ENCODE data around the gene NOL4L.
A peak's percentile ranks its signal among the peaks of the same experiment; 100 is the strongest.

Gene NOL4L

DNA sequence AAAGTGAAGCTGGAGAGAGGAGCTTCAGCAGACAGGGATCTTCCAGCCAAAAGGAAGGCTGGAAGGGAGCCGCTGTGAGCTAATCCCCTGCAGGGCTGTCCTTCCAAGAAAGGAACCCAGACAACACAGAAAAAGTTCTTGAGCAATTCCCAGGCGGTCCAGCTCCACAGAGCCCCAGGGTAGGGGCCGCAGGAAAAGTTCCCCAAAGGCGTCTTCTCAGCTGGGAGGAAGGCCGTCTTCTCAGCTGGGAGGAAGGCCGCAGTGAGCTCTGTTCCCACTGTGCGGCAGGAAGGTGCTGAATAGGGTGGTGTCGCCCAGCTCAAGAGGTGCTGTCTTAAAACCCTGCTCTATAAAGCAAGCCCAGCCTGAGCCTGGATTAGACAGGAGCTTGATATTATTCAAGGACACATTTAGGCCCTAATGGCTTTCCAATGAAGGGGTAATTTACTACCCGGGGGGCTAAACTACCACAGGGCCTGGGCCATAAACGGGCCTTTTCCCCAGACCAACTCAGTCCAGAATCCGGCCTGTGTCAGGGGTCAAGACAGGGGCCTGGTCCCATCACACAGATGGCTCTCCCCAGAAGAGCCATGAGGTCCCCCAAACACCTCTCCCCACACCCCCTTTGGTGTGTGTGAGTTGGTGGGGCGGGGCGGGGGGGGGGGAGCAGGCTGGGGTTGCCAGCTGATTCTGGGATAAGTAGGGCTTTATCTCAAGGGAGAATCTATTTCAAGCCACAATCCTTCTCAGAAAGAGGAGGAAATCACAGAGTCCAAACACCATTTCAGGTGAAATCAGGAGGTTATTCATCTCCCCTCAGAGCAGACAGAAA is 103.6 kb downstream of the NOL4L start:
- DNase-seq, result peak; percentile 65

DNA sequence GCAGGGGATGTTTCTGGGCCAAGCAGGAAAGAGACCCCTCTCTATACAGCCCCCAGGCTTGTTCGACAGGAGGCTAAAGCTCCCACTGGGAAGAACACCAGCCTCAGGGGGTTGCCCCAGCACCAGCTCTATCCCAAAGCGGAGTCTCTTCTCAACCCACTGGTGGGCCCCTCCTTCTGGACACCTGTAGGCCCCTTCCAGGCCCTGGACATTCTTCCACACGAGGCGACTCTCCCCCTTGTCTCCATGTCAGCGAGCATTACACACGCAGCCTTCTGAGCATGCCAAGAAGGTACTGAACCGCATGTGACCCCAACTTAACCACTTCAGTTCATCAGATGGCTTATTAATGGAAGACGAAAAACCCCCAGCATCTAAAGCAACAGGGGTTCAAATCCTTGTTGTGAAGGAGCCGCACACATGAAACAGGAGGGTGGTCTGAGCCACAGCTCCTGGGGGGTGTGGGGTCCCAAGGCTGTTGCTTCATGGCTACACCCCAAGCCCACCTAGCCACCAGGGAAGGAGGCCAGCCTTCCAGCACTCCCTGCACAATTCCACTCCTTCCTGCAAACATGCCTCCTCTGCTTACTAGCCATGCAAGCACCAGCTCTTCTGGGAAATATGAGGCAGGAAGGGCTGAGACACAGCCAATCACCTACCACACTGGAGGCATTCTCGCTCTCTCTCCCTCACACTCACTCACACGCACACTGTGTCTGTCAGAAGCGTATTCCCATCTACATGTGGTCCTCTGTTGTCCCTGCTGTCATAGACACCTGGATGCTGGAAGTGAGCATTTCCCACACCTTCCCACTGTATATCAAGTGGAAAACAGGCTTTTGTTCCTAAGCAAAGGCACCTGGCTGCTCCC is 104.5 kb downstream of the NOL4L start:
- peak; percentile 52 for DNase-seq

DNA sequence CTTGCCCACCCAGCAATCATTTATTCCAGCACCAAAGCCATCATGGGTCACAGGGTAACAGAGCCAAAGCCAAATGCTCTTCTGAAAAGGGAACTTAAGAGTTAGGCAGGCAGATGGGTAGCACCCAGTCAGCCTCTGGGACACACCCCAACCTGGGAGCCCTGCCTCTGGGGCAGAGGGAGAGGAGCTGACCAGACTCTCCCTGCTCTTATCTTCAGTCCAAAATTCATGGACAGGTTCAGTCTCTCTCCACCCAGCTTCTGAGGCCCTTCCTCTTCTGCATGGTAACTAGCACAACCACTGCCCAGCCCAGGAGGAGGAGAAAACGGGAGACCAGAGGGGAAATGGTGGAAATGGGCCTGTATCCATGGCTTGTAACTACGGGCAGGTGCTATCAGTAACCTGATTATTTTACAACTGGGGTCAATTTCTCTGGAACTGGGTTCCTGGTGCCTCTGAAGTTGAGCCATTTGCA is 105.4 kb downstream of the NOL4L start:
- DNase-seq, result peak; percentile 38

DNA sequence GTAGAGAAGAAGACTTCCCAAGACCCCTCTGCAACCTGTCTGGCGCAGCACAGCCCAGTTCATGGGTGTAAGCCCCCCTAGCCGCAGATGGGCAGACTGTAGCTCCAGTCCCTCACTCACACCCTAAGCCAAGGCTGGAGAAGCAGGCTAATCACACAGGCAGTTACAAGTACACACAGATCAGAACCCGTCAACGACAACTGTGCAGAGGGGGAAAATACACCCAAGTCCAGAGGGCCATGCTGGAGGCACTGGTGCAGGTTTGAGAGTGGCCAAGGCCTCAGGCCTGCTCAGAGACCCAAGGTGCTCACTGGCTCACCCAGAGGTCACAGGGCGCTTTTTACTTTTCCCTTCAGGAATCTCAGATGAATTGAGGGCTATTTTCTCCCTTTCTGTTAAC is 106.1 kb downstream of the NOL4L start:
- DNase-seq, result peak; percentile 43

DNA sequence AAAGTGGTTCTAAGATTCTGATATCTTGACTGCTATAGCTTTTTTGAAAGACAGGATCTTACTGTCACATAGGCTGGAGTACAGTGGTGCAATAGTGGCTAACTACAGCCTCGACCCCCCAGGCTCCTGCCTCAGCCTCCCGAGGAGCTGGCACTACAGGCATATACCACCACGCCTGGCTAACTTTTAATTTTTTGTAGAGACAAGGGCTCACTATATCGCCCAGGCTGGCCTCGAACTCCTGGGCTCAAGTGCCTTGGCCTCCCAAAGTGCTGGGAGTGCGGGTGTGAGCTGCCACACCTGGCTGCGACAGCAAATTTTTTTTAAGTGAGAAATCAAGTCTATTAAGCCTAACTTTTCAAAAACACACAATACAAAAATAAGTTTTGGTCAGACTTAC is 106.6 kb downstream of the NOL4L start:
- no peak for DNase-seq

DNA sequence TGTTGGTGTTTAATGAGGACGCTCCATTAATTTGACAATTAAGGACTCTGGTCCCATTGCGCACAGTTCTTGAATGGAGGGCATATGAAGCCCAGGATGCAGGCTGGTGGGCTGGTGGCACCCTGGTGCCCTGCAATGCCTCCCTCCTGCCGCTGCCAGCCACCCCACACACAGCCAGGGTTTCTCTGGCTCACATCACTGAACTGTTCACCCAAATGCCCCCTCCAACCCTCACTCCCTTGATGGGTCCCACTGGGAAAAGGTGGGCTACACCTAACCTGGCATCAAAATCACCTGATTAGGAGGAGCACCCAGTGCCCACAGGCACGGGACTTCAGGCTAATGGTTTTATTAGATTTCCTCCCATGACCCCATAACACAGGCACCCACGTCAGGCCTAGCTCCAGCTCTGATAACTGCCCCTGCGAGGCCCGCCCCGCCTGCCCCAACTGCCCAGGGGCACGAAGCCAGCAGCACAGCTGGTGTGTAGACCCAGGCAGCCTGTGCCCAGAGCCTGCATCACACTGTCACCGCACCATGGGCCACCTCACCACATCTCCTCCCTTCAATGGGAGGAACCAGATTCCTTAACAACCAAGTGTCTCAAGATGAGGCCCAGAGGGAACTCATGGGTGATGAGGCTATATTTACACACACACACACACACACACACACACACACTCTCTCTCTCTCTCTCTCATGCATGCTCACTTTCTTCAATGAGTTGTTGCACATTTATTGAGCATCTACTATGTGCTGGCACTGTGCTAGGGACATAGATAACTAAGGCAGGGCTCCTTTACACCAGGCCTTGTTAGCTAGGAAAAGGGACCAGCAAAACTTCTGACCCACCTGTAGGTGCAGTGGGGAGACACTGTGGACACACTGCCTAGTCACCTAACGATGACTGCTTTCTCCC is 107.3 kb downstream of the NOL4L start:
- DNase-seq, result no peak

DNA sequence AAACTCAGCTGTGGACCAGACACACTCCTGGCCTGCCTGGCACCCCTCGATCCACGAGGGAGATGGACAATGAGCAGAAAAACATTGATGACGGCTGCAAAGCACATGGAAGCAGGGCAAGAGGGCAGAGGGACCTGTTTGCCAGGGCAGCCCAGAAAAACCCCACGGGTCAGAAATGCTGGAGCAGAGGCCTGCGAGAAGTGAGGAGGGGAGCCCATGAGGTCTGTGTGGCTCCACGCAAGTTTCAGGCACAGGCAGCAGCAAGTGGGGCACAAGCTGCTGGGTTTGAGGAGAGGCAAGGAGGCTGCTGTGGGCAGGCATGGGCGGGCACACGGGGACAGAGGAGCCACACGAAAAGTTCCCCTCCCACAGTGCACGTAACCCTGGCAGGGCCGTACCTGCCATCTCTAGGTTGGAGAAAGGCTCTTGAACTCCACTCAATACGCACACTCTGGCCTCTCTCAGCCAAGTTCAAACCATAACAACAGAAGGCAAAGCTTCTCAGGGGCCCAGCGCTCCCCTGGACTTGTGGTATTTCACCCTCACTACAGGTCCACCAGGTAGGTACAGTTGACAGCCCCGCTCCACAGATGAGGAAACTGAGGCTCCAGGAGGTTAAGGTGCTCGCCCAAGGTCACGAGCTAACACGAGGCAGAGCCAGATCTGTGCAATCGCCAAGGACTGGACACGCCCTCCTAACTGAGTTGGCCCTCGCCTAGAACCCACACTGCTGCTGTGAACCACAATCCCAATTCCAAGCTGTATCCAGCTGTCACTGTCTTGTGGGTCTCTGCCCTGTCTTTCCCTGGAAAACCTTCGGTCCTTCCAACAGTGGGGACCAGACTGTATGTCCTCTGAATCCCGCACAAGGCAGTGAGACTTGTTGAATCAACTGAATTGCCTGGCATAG is 108.2 kb downstream of the NOL4L start:
- no peak for DNase-seq

DNA sequence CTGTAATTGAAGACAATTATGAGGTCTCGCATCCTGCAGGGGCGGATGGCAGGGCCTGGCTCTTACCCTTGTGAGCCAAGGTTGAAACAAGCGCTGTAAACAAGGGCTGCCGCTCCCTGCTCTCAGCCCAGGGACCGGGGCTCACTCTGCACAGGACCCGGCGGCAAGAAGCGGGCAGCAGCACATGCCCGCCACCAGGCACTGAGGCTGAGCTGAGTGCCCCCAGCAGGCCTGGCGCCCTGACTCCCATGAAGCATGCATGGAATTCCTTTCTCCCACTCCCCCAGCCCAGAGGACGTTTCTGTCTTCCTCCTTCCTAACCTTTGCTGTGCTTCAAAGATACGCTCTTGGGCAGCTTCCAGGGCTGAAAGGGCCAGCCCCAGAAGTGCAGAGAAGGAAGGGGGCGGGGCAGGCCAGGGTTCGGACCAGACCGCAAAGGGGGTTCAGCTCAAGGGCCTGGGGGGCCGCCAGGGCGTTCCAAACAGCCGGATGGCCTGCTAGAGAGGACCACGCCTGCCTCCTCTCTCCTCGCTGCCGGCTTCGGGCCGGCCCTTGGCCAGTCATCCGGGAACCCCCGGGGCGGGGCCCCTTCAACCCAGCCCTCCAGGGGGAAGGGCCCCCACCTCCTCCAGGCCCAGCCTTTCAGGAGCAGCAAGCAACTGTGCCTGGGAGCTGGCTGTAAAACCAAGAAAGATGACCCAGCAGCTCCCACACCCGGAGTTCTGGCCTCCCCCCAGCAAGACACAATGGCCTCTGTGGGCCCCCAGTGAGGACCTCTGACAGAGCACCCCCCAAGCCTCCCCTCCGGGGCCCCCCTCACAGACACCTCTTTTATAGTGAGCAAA is 109.9 kb downstream of the NOL4L start:
- DNase-seq, result peak; percentile 90

DNA sequence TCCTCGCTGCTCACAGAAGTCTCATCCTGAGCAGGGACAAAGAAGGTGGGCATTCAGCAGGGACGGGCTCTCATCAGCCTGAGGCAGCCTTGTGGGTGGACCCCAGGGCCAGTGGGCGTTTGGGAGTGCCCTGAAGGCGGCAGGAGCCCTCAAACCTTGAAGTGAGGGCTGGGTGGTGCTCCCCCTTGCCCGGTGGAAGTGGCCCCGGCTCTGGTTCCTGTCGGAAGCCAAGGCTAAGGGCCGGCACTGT is 110.5 kb downstream of the NOL4L start:
- no peak for DNase-seq

DNA sequence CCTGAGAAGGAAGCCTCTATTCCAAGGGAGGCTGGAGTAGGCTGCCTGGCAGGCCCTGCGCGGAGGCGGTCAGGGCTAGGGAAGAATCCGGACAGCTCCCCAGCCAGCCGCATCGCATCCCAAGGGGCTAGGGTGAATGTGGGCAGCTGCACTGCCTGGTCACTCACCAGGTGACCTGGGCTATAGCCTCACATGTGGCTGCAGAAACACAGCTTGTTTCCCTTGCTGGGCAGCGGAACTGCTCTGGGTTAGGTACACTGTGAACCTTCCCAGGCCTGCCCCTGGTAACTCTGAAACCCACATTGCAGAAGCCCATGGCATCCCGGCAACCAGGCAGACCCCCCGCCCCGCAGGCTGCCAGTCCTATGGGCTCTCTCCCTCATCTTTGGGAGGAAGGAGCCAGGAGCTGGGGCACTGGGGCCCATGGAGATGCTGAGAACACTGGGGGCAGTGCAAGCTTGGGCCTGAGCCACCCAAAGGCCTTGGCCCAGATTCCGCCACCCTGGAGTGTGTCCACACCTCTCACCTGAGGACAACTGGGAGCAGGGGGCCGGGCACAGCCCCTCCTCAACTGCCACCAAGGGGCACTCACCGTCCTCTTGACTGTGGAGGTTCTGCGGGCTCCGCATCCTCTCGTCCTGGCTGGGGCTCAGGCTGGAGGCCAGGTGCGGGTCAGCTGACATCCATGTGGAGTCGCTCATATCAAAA is 111.0 kb downstream of the NOL4L start:
- no peak for DNase-seq

DNA sequence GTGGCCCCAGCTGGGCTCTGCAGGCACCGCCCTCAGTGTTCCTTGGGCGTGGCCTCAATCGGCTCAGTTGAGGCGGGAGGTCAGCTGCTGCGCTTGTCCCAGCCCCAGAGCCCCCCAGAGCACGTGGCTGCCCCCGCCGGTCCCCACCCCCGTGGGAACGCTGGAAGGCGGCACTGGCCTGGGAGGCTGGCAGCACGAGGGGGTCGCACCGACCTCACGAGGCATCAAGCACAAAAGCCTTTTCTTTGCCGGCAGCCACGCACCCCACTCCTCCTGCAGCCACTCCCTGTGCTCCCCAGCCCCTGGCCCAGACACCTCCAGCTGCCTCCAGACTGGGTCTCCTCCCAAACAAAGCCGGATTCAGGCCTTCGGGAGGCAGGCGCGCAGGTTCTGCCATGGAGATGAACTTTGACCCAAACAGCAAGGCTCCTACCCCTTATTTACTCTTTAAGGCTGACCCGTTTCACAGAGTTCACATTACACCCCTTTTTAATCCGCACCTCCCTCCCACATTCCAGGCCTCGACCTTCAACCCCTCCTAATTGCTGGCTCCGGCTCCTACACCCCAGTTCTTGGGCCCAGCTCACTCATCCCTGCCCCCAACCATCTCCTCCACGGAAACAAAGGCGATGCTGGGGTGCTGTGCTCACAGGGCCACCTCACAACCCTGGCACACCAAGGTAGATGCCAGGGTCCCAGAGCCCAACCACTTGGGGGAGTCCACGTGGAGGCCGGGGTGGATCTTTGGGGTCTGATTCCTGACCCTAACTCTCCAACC is 111.7 kb downstream of the NOL4L start:
- no peak for DNase-seq

DNA sequence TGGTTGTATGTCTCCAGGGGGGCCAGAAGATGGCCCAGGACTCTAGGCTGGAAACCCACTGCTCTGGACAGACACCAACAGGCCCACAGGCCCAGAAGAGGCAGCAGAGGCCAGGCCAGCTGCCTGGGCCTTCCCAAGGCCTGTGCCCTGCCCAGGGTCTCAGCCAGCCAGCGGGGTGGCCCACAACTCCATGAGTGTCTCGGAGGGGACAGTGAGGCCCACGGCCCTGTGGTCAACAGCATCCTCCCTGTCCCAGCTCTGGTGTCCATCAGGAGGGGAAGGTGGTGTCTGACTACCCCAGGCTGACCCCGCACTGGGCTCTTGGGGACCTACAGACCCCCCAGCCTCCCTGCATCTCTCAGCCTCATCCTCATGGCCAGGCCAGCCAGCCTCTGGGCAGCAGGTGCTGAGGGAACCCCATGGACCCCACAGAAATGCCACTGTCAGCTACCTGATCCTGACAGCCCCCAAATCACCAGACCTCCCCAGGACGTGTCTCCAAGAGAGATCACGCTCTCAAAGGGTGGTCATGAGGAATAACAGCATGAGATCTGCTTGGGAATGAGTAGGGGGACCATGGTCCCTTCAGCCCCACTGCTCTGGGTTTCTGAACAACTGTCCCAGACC is 112.4 kb downstream of the NOL4L start:
- no peak for DNase-seq

DNA sequence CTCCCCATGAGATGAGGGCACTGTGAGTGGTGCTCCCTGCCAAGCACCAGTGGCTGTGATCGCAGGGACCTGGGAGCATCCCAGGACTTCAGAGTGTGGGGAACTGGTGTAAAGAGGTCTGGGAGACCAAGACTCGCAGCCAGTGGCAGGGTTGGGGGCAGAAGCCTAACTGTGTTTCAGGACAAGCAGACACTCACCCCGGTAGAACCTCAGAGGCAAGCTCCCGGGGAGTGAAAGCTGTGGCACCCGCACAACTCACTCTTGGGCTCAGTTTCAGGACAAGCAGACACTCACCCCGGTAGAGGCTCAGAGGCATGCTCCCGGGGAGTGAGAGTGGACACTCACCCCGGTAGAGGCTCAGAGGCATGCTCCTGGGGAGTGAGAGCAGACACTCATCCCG is 114.2 kb downstream of the NOL4L start:
- no peak for DNase-seq

DNA sequence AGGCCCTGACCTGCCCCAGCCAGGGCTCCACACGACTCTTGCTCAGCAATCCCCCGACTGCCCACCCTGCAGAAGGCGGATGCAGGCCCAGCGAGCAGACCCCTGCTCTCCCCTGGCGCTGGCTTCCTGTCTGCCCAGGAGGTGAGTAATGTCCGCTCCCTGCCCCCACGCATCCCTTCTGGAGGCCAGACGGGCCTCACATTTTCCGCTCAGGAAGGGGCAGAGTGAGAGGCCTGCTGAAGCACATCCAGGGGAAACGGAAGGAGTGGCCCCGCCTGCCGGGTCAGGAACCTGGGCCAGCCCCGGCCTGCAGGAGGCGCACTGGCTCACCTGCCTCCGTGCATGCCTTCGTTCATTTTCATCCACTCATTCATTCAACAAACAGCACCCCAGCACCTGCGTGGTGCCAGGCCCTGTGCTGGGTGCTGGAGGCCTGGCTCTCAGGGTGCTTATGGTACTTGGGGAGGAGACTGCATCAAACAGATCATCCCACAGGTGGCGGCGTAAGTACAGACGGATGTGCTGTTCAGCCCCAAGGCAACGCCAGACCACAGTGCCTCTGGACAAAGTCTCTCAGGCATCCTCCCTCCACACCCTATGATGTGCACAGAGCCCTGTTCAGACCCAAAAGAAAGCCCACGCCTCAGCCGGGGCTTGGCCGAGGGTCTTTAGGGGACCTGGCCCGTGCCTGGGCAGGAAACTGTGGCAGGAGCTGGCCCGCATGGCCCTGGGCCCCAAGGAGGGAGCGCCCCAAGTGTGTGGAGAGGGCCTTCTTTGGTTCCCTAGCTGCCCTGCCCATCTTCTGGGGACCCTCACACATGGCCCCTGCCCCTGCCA is 114.9 kb downstream of the NOL4L start:
- peak; percentile 94 for DNase-seq

DNA sequence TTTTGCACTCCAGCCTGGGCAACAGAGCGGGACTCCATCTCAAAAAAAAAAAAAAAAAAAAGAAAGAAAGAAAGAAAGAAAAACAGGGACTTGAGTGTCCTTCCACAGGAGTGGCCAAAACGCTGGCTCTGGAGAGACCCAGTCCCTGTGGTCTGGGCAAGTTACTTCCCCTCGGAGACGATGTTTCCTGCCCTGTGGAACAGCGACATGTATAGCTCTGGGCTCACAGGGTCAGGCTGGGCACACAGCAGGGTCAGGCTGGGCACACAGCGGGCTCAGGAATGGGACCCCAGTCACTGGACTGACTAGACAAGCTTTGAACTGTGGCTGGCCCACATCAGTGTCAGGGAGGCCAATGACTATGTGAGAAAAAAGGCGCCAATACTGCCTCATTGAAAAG is 116.3 kb downstream of the NOL4L start:
- no peak for DNase-seq

DNA sequence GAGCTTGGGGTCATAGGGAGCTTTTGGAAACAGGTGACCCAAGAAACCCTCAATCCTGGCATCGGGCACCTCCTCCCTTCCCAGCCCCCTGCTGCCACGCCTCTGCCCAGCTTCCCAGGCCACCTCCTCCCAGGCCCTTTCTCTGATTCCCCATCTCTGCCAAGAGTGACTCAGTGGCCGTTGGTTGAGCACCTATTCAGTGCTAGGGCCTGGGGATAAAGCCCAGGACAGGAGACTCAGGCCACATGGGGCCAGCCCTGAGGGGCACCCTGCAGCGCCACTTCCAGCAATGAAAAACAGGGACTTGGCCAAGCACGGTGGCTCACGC is 116.9 kb downstream of the NOL4L start:
- no peak for DNase-seq

DNA sequence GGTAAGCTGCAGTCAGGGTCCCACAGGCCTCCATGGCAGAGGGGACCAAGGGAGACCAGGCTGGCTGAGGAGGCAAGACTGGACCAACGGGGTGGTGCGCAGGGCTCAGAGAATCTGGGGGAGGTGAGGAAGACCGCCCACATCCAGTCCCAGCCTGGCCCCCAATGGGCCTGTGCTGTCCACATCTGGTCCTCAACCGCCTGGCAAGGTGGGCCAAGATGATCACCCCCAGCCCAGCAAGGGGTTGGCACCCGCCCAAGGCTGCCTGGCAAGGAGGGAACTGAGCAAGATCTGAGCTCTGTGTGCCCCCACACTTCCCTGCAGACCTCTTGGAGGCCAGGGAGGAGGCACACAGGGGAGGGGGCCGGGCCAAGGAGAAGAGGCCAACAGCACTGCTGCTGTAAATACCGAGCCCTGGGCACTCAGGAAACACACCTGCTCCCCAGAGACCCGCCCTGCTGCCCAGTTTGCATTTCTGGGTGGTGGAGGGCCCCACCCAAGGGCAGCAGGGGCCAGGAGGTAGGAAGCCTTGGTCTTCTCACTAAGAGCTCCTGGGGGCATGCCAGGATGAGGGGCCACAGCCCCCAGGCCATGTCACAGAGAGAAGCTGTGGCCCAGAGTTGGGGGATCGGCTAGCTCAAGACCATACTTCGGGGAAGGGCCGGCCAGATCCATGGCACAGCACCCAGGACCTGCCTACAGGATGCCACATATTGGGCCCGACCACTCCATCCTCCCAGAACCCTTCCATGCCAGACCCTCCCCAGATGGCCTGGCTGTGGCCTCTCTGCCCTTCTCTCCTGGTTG is 117.4 kb downstream of the NOL4L start:
- no peak for DNase-seq

Data from islet precursor cell (in vitro differentiated cells).